Skin epidermis (tissue), 12 donors: ENCODE results near the gene CD69.

ENCODE experiments used
- H3K27ac ChIP-seq, 21 experiments: fragments of 200-600 bp; sonication (generic) in 11 of 21; one replicate each; pipeline ENCODE4 v1.5.0; 2020; ENCODE audit warnings: mild to moderate bottlenecking in 3 of 21, inconsistent platforms in 2 of 21, moderate library complexity in 2 of 21
- H3K4me3 ChIP-seq, 7 experiments: fragments of 200-600 bp; sonication (generic) in 2 of 7; one replicate each; pipeline ENCODE4 v1.5.0; 2020; ENCODE audit warnings: inconsistent platforms in 2 of 7, mild to moderate bottlenecking in 2 of 7, moderate library complexity in 1 of 7

CD69 gene

GRCh38 chr12:9782547-9783382 lies 22.1 kb upstream of the CD69 start:
- H3K27ac ChIP-seq: no peak overlapping the region
- H3K4me3 ChIP-seq: no peak overlapping the region

GRCh38 chr12:9781360-9781759 lies 20.7 kb upstream of the CD69 start:
- Histone ChIP-seq H3K4me3 (no peak overlapping the region), H3K27ac (no peak overlapping the region)

- no peak overlapping the region for H3K4me3 ChIP-seq
- no peak overlapping the region for H3K27ac ChIP-seq
These were observed 18.5 kb upstream of the CD69 start for GRCh38 chr12:9779209-9779608.

DNA sequence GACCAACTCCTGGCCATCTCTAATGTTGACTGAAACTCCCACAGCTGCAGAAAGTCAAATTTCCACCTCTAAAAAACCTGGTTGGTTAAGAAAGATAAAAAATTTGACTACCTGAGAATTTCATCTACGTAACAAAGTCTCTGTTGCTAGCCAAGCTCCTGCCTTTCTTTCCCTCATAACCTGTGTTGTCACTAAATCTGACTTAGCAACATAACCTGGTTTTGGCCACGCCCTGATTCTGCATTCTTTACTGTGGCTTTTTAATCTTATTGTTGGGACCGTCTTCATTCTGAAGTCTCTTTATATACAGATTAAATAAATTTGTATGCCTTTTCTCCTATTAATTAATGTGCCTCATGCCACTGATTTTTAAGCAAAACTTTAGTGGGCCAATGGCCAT lies 16.1 kb upstream of the CD69 start:
- Histone ChIP-seq H3K4me3 (no peak overlapping the region), H3K27ac (no peak overlapping the region)

- H3K4me3 ChIP-seq: no peak overlapping the region
- peak overlapping the region in 2 of 21 experiments; percentile 4 to 65 for H3K27ac ChIP-seq
These were observed 12.6 kb upstream of the CD69 start for GRCh38 chr12:9773216-9773877.

DNA sequence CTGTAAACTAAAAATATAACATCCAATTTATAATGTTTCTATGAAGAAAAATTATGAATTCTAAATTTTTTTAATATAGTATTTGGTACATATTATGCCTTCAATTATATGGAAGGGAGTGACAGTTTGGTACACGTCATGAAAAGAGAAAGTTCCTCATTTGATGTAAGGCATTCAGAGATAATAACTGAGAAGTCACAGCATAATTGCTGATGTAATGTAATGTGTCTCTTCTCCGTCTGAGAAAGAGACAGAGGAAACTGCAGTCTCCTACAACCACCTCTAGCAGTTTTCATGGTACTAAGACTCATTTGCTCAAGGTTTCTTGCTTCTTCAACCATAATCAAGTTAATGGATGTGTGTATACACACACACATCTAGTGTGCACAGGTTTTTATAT lies 2.3 kb upstream of the CD69 start:
- Histone ChIP-seq H3K4me3 (no peak overlapping the region), H3K27ac (no peak overlapping the region)

DNA sequence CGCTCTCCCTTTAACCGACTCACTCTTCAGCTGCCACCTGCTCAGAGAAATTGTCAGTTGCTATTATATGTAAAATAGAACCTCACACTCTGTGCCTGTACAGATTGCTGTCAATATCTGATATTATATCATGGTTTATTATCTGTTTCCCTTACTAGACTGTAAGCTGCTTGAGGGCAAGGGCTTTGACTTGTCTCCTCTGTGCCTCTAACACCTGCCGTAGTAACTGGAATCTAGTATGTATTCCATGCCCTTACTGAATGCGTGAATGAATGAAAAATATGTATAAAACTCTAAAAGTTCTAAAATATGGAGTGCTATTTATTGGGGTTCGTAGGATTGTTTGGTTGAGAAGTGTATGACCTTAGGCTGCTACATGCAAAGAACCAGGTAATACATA lies 1.7 kb upstream of the CD69 start:
- no peak overlapping the region for H3K4me3 ChIP-seq

GRCh38 chr12:9761419-9761781 lies 699 bp upstream of the CD69 start:
- Histone ChIP-seq H3K27ac (peak overlapping the region in 9 of 21 experiments; percentile 40 to 84 (median 62)), H3K4me3 (peak overlapping the region in 2 of 7 experiments; percentile 34 to 39)

More for the DNA sequence above, 1.7 kb upstream of the CD69 start:
- H3K27ac ChIP-seq: peak overlapping the region in 3 of 21 experiments; percentile 29 to 84 (median 74)

- Histone ChIP-seq H3K27ac (peak overlapping the region in 13 of 21 experiments; percentile 5 to 84 (median 49)), H3K4me3 (peak overlapping the region; percentile 5 to 39 (median 20))
These were observed 581 bp downstream of the CD69 start for GRCh38 chr12:9760120-9760519.

DNA sequence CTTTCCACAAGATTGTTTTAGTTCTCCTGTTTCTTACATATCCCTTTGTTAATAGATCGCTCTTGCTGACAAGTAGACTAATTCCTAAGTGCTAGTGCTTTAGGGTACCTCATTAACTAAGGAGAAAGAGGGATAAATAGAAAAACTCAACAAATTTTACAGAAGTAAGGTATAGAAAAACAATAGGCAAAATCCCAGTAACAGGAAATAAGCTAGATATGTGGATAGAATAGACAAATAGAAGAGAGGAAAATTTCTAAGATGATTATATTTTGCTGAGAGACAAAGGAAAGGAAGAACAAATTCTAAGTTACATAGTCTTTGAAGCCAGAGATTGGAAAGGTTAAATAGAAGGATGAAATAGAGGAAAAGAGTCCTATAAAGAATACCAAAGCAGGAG lies 1.0 kb downstream of the CD69 start:
- H3K4me3 ChIP-seq: peak overlapping the region; percentile 12 to 39 (median 23)
- H3K27ac ChIP-seq: peak overlapping the region in 11 of 21 experiments; percentile 8 to 84 (median 55)

DNA sequence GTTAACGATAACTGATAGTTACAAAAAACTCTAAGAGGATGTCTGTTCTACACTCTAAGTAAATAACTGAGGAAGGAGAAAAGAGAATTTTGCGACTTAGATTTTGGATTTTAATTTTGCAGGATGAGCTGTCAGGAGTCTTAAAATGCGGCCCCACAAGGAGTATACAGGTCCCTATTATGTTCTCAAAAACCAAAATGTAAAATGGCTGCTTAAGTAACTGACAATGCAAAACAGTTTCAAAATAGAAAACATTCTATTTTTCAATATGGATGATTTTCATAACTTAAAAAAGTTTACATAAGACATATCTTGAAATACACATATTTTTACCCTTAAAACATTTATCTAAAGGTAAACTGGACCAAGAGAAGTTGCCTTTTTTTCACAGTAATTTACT lies 2.6 kb downstream of the CD69 start:
- Histone ChIP-seq H3K4me3 (peak overlapping the region; percentile 12 to 39 (median 23)), H3K27ac (peak overlapping the region in 8 of 21 experiments; percentile 29 to 84 (median 54))

- H3K27ac ChIP-seq: peak overlapping the region in 4 of 21 experiments; percentile 49 to 84 (median 67)
These were observed 3.2 kb downstream of the CD69 start for GRCh38 chr12:9757433-9758025.

GRCh38 chr12:9756706-9757105 lies 4.0 kb downstream of the CD69 start:
- peak overlapping the region in 1 of 21 experiments; percentile 84 for H3K27ac ChIP-seq
- H3K4me3 ChIP-seq: no peak overlapping the region

More at GRCh38 chr12:9757433-9758025, 3.2 kb downstream of the CD69 start:
- H3K4me3 ChIP-seq: peak overlapping the region in 3 of 7 experiments; percentile 31 to 39 (median 34)

GRCh38 chr12:9756170-9756569 lies 4.5 kb downstream of the CD69 start:
- no peak overlapping the region for H3K27ac ChIP-seq
- no peak overlapping the region for H3K4me3 ChIP-seq

GRCh38 chr12:9755567-9755966 lies 5.1 kb downstream of the CD69 start:
- Histone ChIP-seq H3K4me3 (no peak overlapping the region), H3K27ac (no peak overlapping the region)

DNA sequence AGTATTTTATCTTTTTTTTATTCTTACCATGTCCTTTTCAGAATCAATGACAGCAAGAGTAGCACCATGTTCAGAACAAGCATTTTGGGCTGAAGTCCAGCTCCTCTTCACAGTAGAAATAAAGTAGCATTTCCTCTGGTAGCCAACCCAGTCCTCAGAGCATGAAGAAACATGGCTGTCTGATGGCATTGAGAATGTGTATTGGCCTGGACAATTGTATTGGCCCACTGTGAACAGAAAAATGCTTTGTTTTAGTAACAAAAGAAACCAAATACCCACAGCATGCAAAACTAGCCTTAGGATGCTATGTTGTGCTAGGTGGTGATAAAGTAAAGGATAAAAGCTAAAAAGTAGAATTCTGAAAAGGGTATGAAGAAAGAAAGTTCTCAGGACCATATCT lies 5.7 kb downstream of the CD69 start:
- Histone ChIP-seq H3K27ac (no peak overlapping the region), H3K4me3 (no peak overlapping the region)

DNA sequence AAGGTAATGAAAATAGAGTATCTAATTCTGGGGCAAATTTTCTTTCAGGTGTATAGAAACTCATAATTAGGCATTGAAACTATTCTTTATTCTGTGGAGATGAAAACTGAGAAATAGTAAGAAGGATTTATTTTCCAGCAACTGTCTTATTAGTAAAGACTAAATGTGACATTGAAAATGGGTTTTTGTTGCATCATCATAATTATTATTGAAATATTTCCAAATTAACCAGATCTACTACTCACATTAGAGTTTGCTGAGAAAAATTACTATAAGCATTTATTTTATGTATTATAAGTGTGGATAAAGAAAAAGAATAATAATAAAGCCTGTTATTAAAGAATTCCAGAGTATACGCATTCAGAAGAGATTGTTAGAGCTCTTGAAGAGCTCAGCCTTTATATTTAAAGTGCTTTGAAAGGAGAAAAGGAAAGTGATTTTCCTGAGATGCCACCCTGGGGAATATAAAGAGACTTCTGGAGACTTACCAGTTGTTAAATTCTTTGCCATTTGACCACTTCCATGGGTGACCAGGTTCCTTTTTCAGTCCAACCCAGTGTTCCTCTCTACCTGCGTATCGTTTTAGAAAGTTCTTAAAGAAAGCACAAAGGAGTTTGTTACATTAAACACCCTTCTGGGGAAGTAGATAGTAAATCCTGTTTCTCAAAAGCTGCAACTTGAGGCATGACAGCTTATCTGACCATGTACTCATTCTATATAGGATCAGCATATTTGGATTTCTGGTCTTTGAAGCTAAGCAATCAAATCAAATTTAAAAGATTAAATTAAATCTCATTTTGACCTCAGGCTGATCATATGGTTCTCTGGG lies 6.4 kb downstream of the CD69 start:
- no peak overlapping the region for H3K27ac ChIP-seq
- no peak overlapping the region for H3K4me3 ChIP-seq

GRCh38 chr12:9753498-9753897 lies 7.2 kb downstream of the CD69 start:
- no peak overlapping the region for H3K4me3 ChIP-seq
- no peak overlapping the region for H3K27ac ChIP-seq

GRCh38 chr12:9753073-9753472 lies 7.6 kb downstream of the CD69 start:
- Histone ChIP-seq H3K4me3 (no peak overlapping the region), H3K27ac (no peak overlapping the region)
